HepG2 (cell line): Measurements from ENCODE around the gene IL6R. TPM values are rescaled to one million over a fixed set of nuclear protein-coding genes. Genes with fewer than 3 reads are reported as not detected.

Experiments
- ELF1 ChIP-seq: sonication (generic); formaldehyde crosslinking; IDR thresholded peaks from 2 replicates; pipeline ENCODE4 v1.4.0; 2020; ENCODE audit warnings: missing genetic modification reagents
- HNF4G ChIP-seq, 2 experiments: sonication (generic) in 1 of 2; formaldehyde crosslinking in 1 of 2; IDR thresholded peaks; 2 replicates each; pipeline versions ENCODE4 v1.4.0 to v1.6.1; 2011 to 2020; ENCODE audit warnings: borderline replicate concordance in 2 of 2, low read depth in 2 of 2, mild to moderate bottlenecking in 2 of 2, low read length in 1 of 2, missing genetic modification reagents in 1 of 2, moderate library complexity in 1 of 2
- MXD4 ChIP-seq: IDR thresholded peaks from 2 replicates; pipeline ENCODE4 v1.6.1; 2016; ENCODE audit warnings: mild to moderate bottlenecking, missing biosample characterization, missing genetic modification reagents
- NFE2L1 ChIP-seq: sonication (generic); formaldehyde crosslinking; IDR thresholded peaks from 2 replicates; pipeline ENCODE4 v1.4.0; 2020; ENCODE audit warnings: missing genetic modification reagents, mild to moderate bottlenecking, borderline replicate concordance
- NR2F2 ChIP-seq: IDR thresholded peaks from 2 replicates; pipeline ENCODE4 v1.6.1; 2012; ENCODE audit warnings: low read depth, inconsistent platforms, borderline replicate concordance
- PATZ1 ChIP-seq: sonication (generic); formaldehyde crosslinking; IDR thresholded peaks from 2 replicates; pipeline ENCODE4 v1.4.0; 2020; ENCODE audit warnings: missing genetic modification reagents
- SMARCC2 ChIP-seq: fragments of 450-650 bp; IDR thresholded peaks from 2 replicates; pipeline ENCODE4 v1.6.1; 2017; ENCODE audit warnings: antibody characterized with exemption, mild to moderate bottlenecking
- SOX6 ChIP-seq, 2 experiments: fragments of 450-650 bp in 1 of 2; sonication (generic) in 1 of 2; formaldehyde crosslinking in 1 of 2; IDR thresholded peaks; 2 replicates each; pipeline versions ENCODE4 v1.4.0 to v1.6.1; 2017 to 2020; ENCODE audit warnings: antibody characterized with exemption in 1 of 2, mild to moderate bottlenecking in 1 of 2, missing genetic modification reagents in 1 of 2
- ZNF407 ChIP-seq: sonication (generic); formaldehyde crosslinking; IDR thresholded peaks from one replicate; pipeline ENCODE4 v1.5.1; 2020; ENCODE audit warnings: mild to moderate bottlenecking, missing genetic modification reagents; ENCODE audit errors: not compliant biosample characterization
- ZSCAN20 ChIP-seq: sonication (generic); formaldehyde crosslinking; IDR thresholded peaks from 2 replicates; pipeline ENCODE4 v1.4.0; 2020; ENCODE audit warnings: missing genetic modification reagents, mild to moderate bottlenecking, borderline replicate concordance
- polyA plus RNA-seq, 8 experiments: library from polyadenylated mRNA; depleted of rRNA in 3 of 8; stranded (reverse) in 7 of 8; unstranded in 1 of 8; fragments of >200 nt; fragmentation: Illumina TruSeq in 4 of 8; extraction: Trizol in 4 of 8; gene quantifications; 2 replicates each; pipeline versions ENCODE4 v1.2.1 to v1.2.3, GENCODE V29; 2011 to 2016; ENCODE audit warnings: low read depth in 4 of 8, missing spikeins in 1 of 8, mixed read lengths in 1 of 8; ENCODE audit not compliant: insufficient read depth in 1 of 8
- total RNA-seq, 5 experiments: library from RNA; depleted of rRNA; stranded (reverse); fragments of >200 nt; fragmentation: Illumina TruSeq; extraction: Trizol; gene quantifications; 2 replicates each; pipeline ENCODE4 v1.2.3, GENCODE V29; 2016; ENCODE audit warnings: low read depth in 1 of 5

IL6R gene
- total and polyA plus RNA-seq, 2 of the 13 experiments (the other 11 are each of a cell fraction or from before 2014, with no cell fraction given): 5.0 to 24.5 TPM

- TF ChIP-seq MXD4 (CRISPR knock-in tag) (no peak), ZNF407 (CRISPR knock-in tag) (no peak), PATZ1 (0 out of 2 replicates have a peak, but pooled peaks have one; percentile 14), SOX6 (IDR thresholded peaks at IDR 0.05) (no peak), SOX6 (CRISPR knock-in tag; IDR thresholded peaks at IDR 0.05) (0 out of 2 replicates have a peak, but pooled peaks have one; percentile 21), NR2F2 (peak; percentile 76), NFE2L1 (CRISPR knock-in tag) (no peak), ELF1 (CRISPR knock-in tag) (peak; percentile 45; the same call in 1 of the 2 replicates), ZSCAN20 (CRISPR knock-in tag) (no peak), HNF4G (IDR thresholded peaks at IDR 0.05; ENCODE audit: borderline replicate concordance, low read depth, low read length) (0 out of 2 replicates have a peak, but pooled peaks have one; percentile 19), HNF4G (CRISPR knock-in tag; IDR thresholded peaks at IDR 0.05; ENCODE audit: borderline replicate concordance, low read depth) (no peak; the same call in 1 of the 2 replicates), SMARCC2 (no peak)
Observed at GRCh38 chr1:154497026-154497806, 92.1 kb downstream of the IL6R start (continued).
